ENCODE results near the gene EYA3. TPM values are rescaled to one million over a fixed set of nuclear protein-coding genes. Genes with fewer than 3 reads are reported as not detected.

Gene EYA3
- total and polyA plus RNA-seq, 2 donors (not counting 3 experiments of a cell fraction or from before 2014, with no cell fraction given): 12.7 to 33.0 TPM

GRCh38 chr1:28035420-28035819 is 53.0 kb downstream of the EYA3 start:
- H3K4me2 ChIP-seq (ENCODE audit: insufficient read depth, low read length): no peak overlapping the region
- H3K27ac ChIP-seq (ENCODE audit: insufficient read depth, low read depth, low read length): no peak overlapping the region
- CTCF ChIA-PET: no interaction called here
- dilution Hi-C loops (cut with MboI; ENCODE audit: extremely low pct_ligation_motif_present, low sequenced_read_pairs) (no loop called here), intact Hi-C loops (cut with micrococcal nuclease) (no loop called here)
- TF ChIP-seq POLR2A (IDR thresholded peaks at IDR 0.05; ENCODE audit: low read depth, low read length) (no peak), MYC (IDR thresholded peaks at IDR 0.05; ENCODE audit: low read depth, low read length) (no peak), POLR2AphosphoS5 (IDR thresholded peaks at IDR 0.05; ENCODE audit: insufficient read depth, low read depth, low read length) (no peak), FOS (IDR thresholded peaks at IDR 0.05; ENCODE audit: borderline replicate concordance, insufficient read depth, low read length) (no peak), JUN (IDR thresholded peaks at IDR 0.05; ENCODE audit: borderline replicate concordance, insufficient read depth, insufficient read length, low read depth) (no peak), EZH2 (IDR thresholded peaks at IDR 0.05; ENCODE audit: borderline replicate concordance, low read depth, low read length, severe bottlenecking) (no peak), GATA2 (IDR thresholded peaks at IDR 0.05; ENCODE audit: insufficient read depth, insufficient read length, low read depth, low read length) (no peak), CTCF (IDR thresholded peaks at IDR 0.05; ENCODE audit: extremely low read depth in 1 of 2, insufficient read depth in 1 of 2, low read depth in 1 of 2, low read length in 2 of 2) (no peak)
- TF ChIP-seq, protein P1, sequence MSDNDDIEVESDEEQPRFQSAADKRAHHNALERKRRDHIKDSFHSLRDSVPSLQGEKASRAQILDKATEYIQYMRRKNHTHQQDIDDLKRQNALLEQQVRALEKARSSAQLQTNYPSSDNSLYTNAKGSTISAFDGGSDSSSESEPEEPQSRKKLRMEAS (IDR thresholded peaks at IDR 0.05; ENCODE audit: insufficient read depth, insufficient read length): no peak
- DNase-seq (ENCODE audit: low read depth, low spot score) (no peak), FAIRE-seq (no peak)
- H3K79me2 ChIP-seq (ENCODE audit: control insufficient read depth, insufficient read depth, low read length): peaks cover 2% of the 10 kb centered on the region
- H3K4me1 ChIP-seq (ENCODE audit: control insufficient read depth, extremely low read depth, insufficient read depth, low read length): no peaks in the 10 kb centered on the region
- no peaks in the 10 kb centered on the region for H4K20me1 ChIP-seq (replicated peaks; ENCODE audit: control insufficient read depth, extremely low read depth, insufficient read depth, low read length)
- no TSS peak for BruUV-seq (replicated peaks)
- no peak overlapping the region for H3K4me3 ChIP-seq (replicated peaks in 1 of 3; ENCODE audit: insufficient read depth in 1 of 3, low read depth in 1 of 3, low read length in 3 of 3)
- POLR2A ChIA-PET: no interaction called here
- no peaks in the 10 kb centered on the region for H3K9me1 ChIP-seq (replicated peaks; ENCODE audit: control insufficient read depth, extremely low read depth, insufficient read depth, low read length)
- no peaks in the 10 kb centered on the region for H3K9me3 ChIP-seq (replicated peaks; ENCODE audit: control insufficient read depth, insufficient read depth, low read length)
- no peaks in the 10 kb centered on the region for H3K36me3 ChIP-seq (ENCODE audit: control insufficient read depth in 2 of 2, extremely low read depth in 1 of 2, insufficient read depth in 2 of 2, low read length in 2 of 2)
- no peak overlapping the region for H3K9ac ChIP-seq (replicated peaks; ENCODE audit: extremely low read depth, insufficient read depth, low read length)
- no peaks in the 10 kb centered on the region for H3K27me3 ChIP-seq (ENCODE audit: control insufficient read depth in 2 of 2, insufficient read depth in 2 of 2, low read length in 2 of 2)
- no peak overlapping the region for H2AFZ ChIP-seq (ENCODE audit: low read depth, low read length)

Data from endothelial cell of umbilical vein (primary cell).